K562 (cell line): ENCODE measurements around the gene BHLHE40. TPM values are rescaled to one million over a fixed set of nuclear protein-coding genes. Genes with fewer than 3 reads are reported as not detected.

Experiments
- NRF1 ChIP-seq, 2 experiments: fragments of 450-650 bp; IDR thresholded peaks in 1 of 2; conservative IDR thresholded peaks in 1 of 2; 2 replicates each; pipeline ENCODE4 v1.6.1; 2014; ENCODE audit warnings: mild to moderate bottlenecking in 2 of 2
- POLR2G ChIP-seq: fragments of 200-400 bp; formaldehyde crosslinking; IDR thresholded peaks from 2 replicates; pipeline ENCODE4 v1.6.1; 2017; ENCODE audit warnings: low read depth, mild to moderate bottlenecking, antibody characterized with exemption, low read length, moderate library complexity
- PTRF ChIP-seq: fragments of 450-650 bp; IDR thresholded peaks from 2 replicates; pipeline ENCODE4 v1.6.1; 2016; ENCODE audit warnings: mild to moderate bottlenecking, missing genetic modification characterization, missing compliant biosample characterization
- ZNF589 ChIP-seq: fragments of 200-800 bp; sonication (Bioruptor generic); IDR thresholded peaks from 2 replicates; pipeline ENCODE4 v1.6.1; 2016; ENCODE audit warnings: low read depth, missing genetic modification characterization, missing compliant biosample characterization
- polyA plus RNA-seq, 8 experiments: library from polyadenylated mRNA; depleted of rRNA in 4 of 8; stranded (reverse) in 5 of 8; unstranded in 3 of 8; fragments of >200 nt; fragmentation: Nextera tagmentation in 2 of 8; fragmentation: Illumina TruSeq in 1 of 8; extraction: Ambion mirVana in 2 of 8; extraction: Trizol in 1 of 8; gene quantifications; 2 replicates each; pipeline versions ENCODE4 v1.2.1 to v1.2.3, GENCODE V29; 2011 to 2014; ENCODE audit warnings: inconsistent platforms in 1 of 8, missing spikeins in 1 of 8
- total RNA-seq, 7 experiments: library from RNA; depleted of rRNA in 6 of 7; stranded (reverse); fragments of >200 nt in 6 of 7; fragmentation: Illumina TruSeq in 2 of 7; extraction: Trizol in 2 of 7; gene quantifications; 2 replicates each; pipeline versions ENCODE4 v1.2.1 to v1.2.3, GENCODE V29; 2011 to 2021; ENCODE audit warnings: low replicate concordance in 1 of 7
- TF ChIP-seq, protein P1 (sequence below): fragments of 200-800 bp; sonication (Bioruptor generic); IDR thresholded peaks from 2 replicates; pipeline ENCODE4 v1.6.1; 2016; ENCODE audit warnings: missing genetic modification characterization, missing compliant biosample characterization
- TF ChIP-seq, protein P2 (sequence below), 2 experiments: fragments of 450-650 bp in 1 of 2; sonication (generic) in 1 of 2; formaldehyde crosslinking in 1 of 2; IDR thresholded peaks; 2 replicates each; pipeline versions ENCODE4 v1.7.1 to v1.9.0; 2016 to 2022; ENCODE audit warnings: inconsistent platforms in 1 of 2, mild to moderate bottlenecking in 1 of 2, missing genetic modification reagents in 1 of 2
- TF ChIP-seq, protein P3 (sequence below): sonication (generic); formaldehyde crosslinking; IDR thresholded peaks from 2 replicates; pipeline ENCODE4 v1.8.0; 2022; ENCODE audit warnings: mild to moderate bottlenecking, missing genetic modification reagents, borderline replicate concordance

Gene BHLHE40
- total and polyA plus RNA-seq, 9 of the 15 experiments (the other 6 are each of a cell fraction or from before 2014, with no cell fraction given), result 12.0 to 83.9 (median 31.4) TPM

DNA sequence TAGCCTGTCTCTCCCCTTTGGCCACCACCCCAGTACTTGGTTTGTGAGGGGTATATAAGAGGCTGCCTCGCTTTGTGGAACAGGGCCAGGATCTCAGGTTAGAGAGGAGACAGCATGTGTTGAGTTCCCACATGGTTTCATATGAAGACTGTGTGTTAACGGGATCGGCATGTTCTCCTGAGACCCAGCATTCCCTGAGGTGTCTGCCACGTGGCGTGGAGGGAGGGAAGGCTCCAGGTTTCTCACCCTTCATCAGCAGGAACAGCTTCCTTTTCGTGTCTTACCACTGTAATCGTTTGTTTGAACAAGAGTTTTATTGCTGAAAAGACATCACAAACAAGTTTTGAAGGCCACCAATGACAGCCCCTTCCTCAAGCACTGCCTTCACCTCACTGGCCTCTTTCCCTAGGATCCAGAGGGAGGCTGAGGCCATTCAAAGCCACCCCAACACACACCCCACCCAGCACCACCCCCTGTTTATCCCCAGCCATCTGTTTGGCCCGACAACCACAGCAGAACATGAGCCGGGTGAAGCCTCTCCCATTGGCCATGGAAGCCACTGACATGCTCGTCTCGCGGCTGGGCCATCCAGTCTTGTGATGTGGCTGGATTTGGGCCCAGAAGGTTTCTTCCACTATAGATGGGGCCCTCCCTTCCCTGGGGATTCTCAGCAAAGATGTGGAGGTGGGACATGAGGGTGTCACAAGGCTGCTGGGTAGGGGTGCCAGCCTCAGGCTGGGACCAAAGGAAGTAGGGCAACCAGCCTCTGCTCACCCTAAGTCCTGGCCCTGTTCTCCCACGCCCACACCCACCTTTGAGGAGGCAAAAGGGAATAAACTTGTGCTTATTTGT is 10.0 kb downstream of the BHLHE40 start (continued):
- peak; percentile 39 to 49; a peak in 3 of 4 replicates for TF ChIP-seq NRF1 (conservative IDR thresholded peaks at IDR 0.05 in 1 of 2, IDR thresholded peaks at IDR 0.05 in 1 of 2)
- peak; percentile 75 for TF ChIP-seq PTRF (tag)
- TF ChIP-seq POLR2G, result peak; percentile 63; the same call in 1 of the 2 replicates
- TF ChIP-seq, protein P1, sequence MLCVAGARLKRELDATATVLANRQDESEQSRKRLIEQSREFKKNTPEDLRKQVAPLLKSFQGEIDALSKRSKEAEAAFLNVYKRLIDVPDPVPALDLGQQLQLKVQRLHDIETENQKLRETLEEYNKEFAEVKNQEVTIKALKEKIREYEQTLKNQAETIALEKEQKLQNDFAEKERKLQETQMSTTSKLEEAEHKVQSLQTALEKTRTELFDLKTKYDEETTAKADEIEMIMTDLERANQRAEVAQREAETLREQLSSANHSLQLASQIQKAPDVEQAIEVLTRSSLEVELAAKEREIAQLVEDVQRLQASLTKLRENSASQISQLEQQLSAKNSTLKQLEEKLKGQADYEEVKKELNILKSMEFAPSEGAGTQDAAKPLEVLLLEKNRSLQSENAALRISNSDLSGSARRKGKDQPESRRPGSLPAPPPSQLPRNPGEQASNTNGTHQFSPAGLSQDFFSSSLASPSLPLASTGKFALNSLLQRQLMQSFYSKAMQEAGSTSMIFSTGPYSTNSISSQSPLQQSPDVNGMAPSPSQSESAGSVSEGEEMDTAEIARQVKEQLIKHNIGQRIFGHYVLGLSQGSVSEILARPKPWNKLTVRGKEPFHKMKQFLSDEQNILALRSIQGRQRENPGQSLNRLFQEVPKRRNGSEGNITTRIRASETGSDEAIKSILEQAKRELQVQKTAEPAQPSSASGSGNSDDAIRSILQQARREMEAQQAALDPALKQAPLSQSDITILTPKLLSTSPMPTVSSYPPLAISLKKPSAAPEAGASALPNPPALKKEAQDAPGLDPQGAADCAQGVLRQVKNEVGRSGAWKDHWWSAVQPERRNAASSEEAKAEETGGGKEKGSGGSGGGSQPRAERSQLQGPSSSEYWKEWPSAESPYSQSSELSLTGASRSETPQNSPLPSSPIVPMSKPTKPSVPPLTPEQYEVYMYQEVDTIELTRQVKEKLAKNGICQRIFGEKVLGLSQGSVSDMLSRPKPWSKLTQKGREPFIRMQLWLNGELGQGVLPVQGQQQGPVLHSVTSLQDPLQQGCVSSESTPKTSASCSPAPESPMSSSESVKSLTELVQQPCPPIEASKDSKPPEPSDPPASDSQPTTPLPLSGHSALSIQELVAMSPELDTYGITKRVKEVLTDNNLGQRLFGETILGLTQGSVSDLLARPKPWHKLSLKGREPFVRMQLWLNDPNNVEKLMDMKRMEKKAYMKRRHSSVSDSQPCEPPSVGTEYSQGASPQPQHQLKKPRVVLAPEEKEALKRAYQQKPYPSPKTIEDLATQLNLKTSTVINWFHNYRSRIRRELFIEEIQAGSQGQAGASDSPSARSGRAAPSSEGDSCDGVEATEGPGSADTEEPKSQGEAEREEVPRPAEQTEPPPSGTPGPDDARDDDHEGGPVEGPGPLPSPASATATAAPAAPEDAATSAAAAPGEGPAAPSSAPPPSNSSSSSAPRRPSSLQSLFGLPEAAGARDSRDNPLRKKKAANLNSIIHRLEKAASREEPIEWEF (CRISPR knock-in tag), result 0 out of 2 replicates have a peak, but pooled peaks have one; percentile 56
- TF ChIP-seq, protein P2, sequence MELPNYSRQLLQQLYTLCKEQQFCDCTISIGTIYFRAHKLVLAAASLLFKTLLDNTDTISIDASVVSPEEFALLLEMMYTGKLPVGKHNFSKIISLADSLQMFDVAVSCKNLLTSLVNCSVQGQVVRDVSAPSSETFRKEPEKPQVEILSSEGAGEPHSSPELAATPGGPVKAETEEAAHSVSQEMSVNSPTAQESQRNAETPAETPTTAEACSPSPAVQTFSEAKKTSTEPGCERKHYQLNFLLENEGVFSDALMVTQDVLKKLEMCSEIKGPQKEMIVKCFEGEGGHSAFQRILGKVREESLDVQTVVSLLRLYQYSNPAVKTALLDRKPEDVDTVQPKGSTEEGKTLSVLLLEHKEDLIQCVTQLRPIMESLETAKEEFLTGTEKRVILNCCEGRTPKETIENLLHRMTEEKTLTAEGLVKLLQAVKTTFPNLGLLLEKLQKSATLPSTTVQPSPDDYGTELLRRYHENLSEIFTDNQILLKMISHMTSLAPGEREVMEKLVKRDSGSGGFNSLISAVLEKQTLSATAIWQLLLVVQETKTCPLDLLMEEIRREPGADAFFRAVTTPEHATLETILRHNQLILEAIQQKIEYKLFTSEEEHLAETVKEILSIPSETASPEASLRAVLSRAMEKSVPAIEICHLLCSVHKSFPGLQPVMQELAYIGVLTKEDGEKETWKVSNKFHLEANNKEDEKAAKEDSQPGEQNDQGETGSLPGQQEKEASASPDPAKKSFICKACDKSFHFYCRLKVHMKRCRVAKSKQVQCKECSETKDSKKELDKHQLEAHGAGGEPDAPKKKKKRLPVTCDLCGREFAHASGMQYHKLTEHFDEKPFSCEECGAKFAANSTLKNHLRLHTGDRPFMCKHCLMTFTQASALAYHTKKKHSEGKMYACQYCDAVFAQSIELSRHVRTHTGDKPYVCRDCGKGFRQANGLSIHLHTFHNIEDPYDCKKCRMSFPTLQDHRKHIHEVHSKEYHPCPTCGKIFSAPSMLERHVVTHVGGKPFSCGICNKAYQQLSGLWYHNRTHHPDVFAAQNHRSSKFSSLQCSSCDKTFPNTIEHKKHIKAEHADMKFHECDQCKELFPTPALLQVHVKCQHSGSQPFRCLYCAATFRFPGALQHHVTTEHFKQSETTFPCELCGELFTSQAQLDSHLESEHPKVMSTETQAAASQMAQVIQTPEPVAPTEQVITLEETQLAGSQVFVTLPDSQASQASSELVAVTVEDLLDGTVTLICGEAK (IDR thresholded peaks at IDR 0.05), result peak; percentile 65
- TF ChIP-seq, protein P2 (CRISPR knock-in tag; IDR thresholded peaks at IDR 0.05), result peak; percentile 37; the same call in 1 of the 2 replicates
- peak; percentile 93 for TF ChIP-seq ZNF589 (CRISPR knock-in tag)
- TF ChIP-seq, protein P3, sequence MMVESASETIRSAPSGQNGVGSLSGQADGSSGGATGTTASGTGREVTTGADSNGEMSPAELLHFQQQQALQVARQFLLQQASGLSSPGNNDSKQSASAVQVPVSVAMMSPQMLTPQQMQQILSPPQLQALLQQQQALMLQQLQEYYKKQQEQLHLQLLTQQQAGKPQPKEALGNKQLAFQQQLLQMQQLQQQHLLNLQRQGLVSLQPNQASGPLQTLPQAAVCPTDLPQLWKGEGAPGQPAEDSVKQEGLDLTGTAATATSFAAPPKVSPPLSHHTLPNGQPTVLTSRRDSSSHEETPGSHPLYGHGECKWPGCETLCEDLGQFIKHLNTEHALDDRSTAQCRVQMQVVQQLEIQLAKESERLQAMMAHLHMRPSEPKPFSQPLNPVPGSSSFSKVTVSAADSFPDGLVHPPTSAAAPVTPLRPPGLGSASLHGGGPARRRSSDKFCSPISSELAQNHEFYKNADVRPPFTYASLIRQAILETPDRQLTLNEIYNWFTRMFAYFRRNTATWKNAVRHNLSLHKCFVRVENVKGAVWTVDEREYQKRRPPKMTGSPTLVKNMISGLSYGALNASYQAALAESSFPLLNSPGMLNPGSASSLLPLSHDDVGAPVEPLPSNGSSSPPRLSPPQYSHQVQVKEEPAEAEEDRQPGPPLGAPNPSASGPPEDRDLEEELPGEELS (CRISPR knock-in tag), result no peak
